Nephron progenitor cell (in vitro differentiated cells): ENCODE results near the gene SLC16A11.

Source experiments
- DNase-seq: peaks from one replicate; pipeline ENCODE4 v3.0.0; 2021
- H3K27ac Mint-ChIP-seq: 2 replicates; pipeline ENCODE4 v1.8.0; 2021; ENCODE audit warnings: mild to moderate bottlenecking, moderate library complexity, mixed read lengths
- H3K27me3 Mint-ChIP-seq: 2 replicates; pipeline ENCODE4 v1.8.0; 2021; ENCODE audit warnings: mild to moderate bottlenecking, low read depth, mixed read lengths; ENCODE audit not compliant: poor library complexity
- H3K36me3 Mint-ChIP-seq: 2 replicates; pipeline ENCODE4 v1.8.0; 2021; ENCODE audit warnings: low read depth, mixed read lengths
- H3K4me1 Mint-ChIP-seq: 2 replicates; pipeline ENCODE4 v1.8.0; 2021; ENCODE audit warnings: mixed read lengths
- H3K4me3 Mint-ChIP-seq: 2 replicates; pipeline ENCODE4 v1.8.0; 2021; ENCODE audit warnings: mild to moderate bottlenecking, moderate library complexity, mixed read lengths
- H3K9me3 Mint-ChIP-seq: 2 replicates; pipeline ENCODE4 v1.8.0; 2021; ENCODE audit warnings: mild to moderate bottlenecking, moderate library complexity, mixed read lengths
- CTCF ChIP-seq: fragments of 200-600 bp; sonication (generic); IDR thresholded peaks from 2 replicates; pipeline ENCODE4 v1.5.0; 2021; ENCODE audit warnings: antibody characterized with exemption

Gene SLC16A11

GRCh38 chr17:7001318-7001961 is 42.5 kb downstream of the SLC16A11 start:
- Mint-ChIP-seq H3K27me3 (peaks cover 5% of the 10 kb centered on the region), H3K36me3 (peaks cover 42% of the 10 kb centered on the region), H3K4me1 (no peaks in the 10 kb centered on the region), H3K4me3 (no peak overlapping the region), H3K9me3 (no peaks in the 10 kb centered on the region), H3K27ac (peak overlapping the region; percentile 47)
- peak; percentile 74 for DNase-seq
- TF ChIP-seq CTCF: peak; percentile 69

DNA sequence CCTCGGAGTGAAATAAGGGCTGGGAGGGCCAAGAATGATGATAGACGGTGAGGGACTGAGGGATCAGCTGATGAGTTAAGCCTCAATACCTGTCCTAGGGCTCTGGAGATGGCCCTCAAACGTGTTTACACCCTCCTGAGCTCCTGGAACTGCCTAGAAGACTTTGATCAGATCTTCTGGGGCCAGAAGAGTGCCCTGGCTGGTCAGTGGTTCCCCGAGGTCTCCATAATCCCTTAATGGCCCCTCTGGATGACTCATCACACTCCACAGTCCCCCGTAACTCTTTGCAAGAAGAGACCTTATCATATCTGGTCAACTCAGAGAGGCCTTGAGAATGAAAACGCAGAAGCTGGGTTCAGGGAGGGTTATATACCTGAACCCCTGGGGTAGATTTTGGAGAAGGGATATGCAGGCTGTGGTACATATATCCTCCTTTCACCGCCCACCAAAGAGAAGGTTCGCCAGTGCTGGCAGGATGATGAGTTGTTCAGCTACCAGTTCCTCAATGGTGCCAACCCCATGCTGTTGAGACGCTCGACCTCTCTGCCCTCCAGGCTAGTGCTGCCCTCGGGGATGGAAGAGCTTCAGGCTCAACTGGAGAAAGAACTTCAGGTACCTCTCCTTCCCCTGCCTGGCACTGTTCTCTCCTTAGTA is 44.9 kb downstream of the SLC16A11 start:
- TF ChIP-seq CTCF: no peak
- Mint-ChIP-seq H3K27me3 (peaks cover 15% of the 10 kb centered on the region), H3K4me3 (no peak overlapping the region), H3K9me3 (no peaks in the 10 kb centered on the region), H3K4me1 (peaks cover 12% of the 10 kb centered on the region), H3K36me3 (peaks cover 46% of the 10 kb centered on the region), H3K27ac (no peak overlapping the region)
- no peak for DNase-seq

- Mint-ChIP-seq H3K27me3 (peaks cover 15% of the 10 kb centered on the region), H3K4me1 (peaks cover 12% of the 10 kb centered on the region), H3K9me3 (no peaks in the 10 kb centered on the region), H3K27ac (no peak overlapping the region), H3K4me3 (no peak overlapping the region), H3K36me3 (peaks cover 45% of the 10 kb centered on the region)
- no peak for TF ChIP-seq CTCF
- no peak for DNase-seq
These were observed 46.7 kb downstream of the SLC16A11 start for GRCh38 chr17:6997171-6997570.

DNA sequence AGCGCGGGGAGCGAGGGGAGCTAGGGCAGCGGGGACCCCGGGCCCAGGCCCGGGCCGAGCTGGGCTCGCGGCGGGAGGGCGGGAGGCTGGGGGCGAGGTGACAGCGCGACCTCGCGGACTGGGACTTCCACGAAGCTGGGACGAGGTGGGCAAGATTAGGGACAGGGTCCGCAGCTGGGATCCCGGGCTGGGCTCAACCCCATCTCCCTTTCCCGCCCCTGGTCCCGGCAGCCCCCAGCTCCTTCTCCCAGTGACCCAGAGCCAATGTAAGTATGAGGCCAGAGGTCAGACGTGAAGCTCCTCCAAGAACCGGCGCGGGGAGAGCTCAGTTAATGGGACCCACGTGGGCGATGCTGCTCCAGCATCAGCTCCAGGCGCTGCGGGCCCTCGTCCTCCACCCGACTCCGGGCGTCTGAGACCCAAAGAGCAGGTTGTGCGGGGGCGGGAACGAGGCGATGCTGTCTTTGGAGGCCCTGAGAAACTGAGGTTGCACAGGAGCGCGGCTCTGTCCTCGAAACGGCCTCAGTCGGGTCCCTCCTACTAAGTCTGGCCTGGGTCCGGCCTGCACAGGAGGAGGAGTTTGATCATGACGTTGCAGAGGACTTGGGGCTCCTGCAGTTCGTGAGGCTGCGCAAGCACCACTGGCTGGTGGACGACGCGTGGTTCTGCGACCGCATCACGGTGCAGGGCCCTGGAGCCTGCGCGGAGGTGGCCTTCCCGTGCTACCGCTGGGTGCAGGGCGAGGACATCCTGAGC is 47.5 kb downstream of the SLC16A11 start:
- Mint-ChIP-seq H3K27ac (no peak overlapping the region), H3K4me1 (peaks cover 12% of the 10 kb centered on the region), H3K4me3 (no peak overlapping the region), H3K27me3 (peaks cover 15% of the 10 kb centered on the region), H3K9me3 (no peaks in the 10 kb centered on the region), H3K36me3 (peaks cover 38% of the 10 kb centered on the region)
- TF ChIP-seq CTCF: no peak
- DNase-seq: no peak

DNA sequence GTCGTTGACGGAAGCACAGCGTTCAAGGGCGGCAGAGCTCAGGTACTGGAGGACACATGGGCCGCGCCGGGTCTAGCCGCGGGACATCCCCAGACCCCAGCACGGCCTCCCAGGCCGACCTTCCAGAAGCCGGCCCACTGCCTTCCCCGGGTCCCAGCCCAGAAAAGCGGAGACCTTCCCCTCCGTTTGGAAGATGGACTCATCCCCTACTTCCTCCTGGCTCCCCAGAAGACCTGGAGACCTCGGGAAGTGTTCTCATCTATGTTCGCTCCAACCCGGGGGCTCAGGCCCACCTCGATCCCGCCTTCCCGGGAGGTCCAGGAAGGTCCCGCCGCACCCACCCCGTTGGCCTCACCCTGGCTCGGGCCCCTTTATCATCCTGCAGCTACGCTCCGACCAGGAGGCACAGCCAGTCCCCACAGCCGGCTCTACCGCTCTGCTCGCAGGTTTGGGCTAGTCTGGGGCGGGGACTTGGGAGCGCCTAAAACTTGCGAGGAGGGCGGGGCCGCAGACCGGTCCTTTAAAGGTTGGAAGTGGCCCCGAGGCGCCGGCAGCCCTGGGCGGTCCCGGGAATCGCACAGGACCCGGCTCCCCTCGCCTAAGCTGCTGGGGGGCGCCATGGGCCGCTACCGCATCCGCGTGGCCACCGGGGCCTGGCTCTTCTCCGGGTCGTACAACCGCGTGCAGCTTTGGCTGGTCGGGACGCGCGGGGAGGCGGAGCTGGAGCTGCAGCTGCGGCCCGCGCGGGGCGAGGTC is 48.2 kb downstream of the SLC16A11 start, which contains the start of gene ALOX12:
TSS of gene ALOX12 (plus strand) at position 550 of the 756 bp plus-strand sequence. CDS start at position 619, 69 bp downstream.
- H3K36me3 Mint-ChIP-seq: peaks cover 34% of the 10 kb centered on the region
- no peak within 1 kb of the TSS for H3K27ac Mint-ChIP-seq
- peak; percentile 64 for DNase-seq
- peaks cover 12% of the 10 kb centered on the region for H3K4me1 Mint-ChIP-seq
- TF ChIP-seq CTCF: no peak
- peak within 1 kb of the TSS; percentile 73 for H3K4me3 Mint-ChIP-seq
- no peaks in the 10 kb centered on the region for H3K9me3 Mint-ChIP-seq
- H3K27me3 Mint-ChIP-seq: peaks cover 15% of the 10 kb centered on the region
